Measurements from ENCODE around the gene NAXD. TPM values are rescaled to one million over a fixed set of nuclear protein-coding genes. Genes with fewer than 3 reads are reported as not detected.

NAXD gene
- total and polyA plus RNA-seq, 10 of the 15 experiments (the other 5 are each of a cell fraction or from before 2014, with no cell fraction given): 1.5 to 36.2 (median 23.8) TPM

DNA sequence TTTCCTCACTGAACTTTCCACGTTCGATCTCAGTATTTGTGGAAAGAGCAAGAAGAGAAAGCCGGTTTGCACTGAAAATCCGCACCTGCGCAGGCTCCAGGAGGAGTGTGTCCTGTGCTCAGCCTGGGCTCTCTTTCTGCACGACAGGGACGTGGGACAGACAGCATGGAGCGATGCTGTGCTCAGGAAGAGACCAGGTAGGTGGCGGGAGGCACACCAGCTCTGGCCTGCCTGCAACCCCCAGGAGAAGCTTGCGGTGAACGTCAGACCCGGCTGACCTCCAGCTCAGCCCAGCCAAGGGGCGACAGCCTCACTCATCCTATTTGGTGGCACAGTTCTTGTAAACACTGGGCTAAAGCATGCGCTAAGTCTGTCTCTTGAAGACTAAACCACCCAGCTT, 35.9 kb downstream of the NAXD start (continued):
- TF ChIP-seq, protein P1, sequence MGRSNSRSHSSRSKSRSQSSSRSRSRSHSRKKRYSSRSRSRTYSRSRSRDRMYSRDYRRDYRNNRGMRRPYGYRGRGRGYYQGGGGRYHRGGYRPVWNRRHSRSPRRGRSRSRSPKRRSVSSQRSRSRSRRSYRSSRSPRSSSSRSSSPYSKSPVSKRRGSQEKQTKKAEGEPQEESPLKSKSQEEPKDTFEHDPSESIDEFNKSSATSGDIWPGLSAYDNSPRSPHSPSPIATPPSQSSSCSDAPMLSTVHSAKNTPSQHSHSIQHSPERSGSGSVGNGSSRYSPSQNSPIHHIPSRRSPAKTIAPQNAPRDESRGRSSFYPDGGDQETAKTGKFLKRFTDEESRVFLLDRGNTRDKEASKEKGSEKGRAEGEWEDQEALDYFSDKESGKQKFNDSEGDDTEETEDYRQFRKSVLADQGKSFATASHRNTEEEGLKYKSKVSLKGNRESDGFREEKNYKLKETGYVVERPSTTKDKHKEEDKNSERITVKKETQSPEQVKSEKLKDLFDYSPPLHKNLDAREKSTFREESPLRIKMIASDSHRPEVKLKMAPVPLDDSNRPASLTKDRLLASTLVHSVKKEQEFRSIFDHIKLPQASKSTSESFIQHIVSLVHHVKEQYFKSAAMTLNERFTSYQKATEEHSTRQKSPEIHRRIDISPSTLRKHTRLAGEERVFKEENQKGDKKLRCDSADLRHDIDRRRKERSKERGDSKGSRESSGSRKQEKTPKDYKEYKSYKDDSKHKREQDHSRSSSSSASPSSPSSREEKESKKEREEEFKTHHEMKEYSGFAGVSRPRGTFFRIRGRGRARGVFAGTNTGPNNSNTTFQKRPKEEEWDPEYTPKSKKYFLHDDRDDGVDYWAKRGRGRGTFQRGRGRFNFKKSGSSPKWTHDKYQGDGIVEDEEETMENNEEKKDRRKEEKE (IDR thresholded peaks at IDR 0.05): no peak

DNA sequence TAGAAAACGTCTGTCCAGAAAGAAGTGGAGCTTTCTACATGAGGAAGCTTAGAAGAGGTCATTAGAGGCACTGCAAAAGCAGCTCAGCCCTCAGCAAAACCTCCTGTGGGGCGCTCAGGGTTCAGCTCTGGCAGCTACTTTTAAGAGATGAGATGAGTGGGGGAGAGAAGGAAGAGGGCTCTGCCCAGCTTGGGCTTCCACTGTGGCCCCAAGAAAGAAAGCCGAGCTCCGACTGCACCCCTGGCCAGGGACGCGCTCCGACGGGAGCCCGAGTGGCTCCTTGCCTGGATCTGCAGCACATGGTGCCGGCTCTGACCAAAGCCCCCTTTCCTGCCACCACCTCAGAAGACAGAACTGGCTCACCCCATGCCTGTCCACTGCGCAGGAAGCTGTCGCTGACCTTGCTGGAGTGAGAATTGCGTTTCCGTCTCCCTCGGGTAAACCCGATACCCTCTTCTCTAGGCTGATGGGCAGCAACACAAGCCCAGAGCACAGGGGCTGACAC, 36.4 kb downstream of the NAXD start:
- H3K4me1 ChIP-seq (ENCODE audit: control insufficient read depth, insufficient read depth, low read length): peaks cover 17% of the 10 kb centered on the region
- peak; percentile 37; the same call in 1 of the 2 replicates for TF ChIP-seq POLR2A (IDR thresholded peaks at IDR 0.05; ENCODE audit: low read depth, low read length)
- no peak for TF ChIP-seq POU2F2 (IDR thresholded peaks at IDR 0.05; ENCODE audit: borderline replicate concordance, low read depth, low read length)
- H3K9me3 ChIP-seq (replicated peaks; ENCODE audit: control insufficient read depth, insufficient read depth, low read length): no peaks in the 10 kb centered on the region
- H2AFZ ChIP-seq (ENCODE audit: control insufficient read depth, low read depth, low read length): no peak overlapping the region
- no peak overlapping the region for H3K27ac ChIP-seq (ENCODE audit: control insufficient read depth, insufficient read depth)
- SMC1A ChIA-PET (ENCODE audit: uncharacterized antibody, unreplicated experiment): interaction anchor here (0.8 to 1.3 kb wide), 3 partner anchors 13 to 197 kb away, joined by 3 to 4 read pairs (median 3); no protein-coding TSS in a partner anchor
- H4K20me1 ChIP-seq (ENCODE audit: control insufficient read depth, insufficient read depth): no peaks in the 10 kb centered on the region
- H3K79me2 ChIP-seq (ENCODE audit: control insufficient read depth, insufficient read depth, low read length): no peaks in the 10 kb centered on the region; the same call in 1 of the 2 replicates
- CTCF ChIA-PET: interaction anchor here (0.7 to 1.2 kb wide), 3 partner anchors 9 to 32 kb away, joined by 3 read pairs; no protein-coding TSS in a partner anchor
- no peak overlapping the region for H3K4me3 ChIP-seq
- H3K4me2 ChIP-seq (ENCODE audit: control insufficient read depth, insufficient read depth): no peak overlapping the region
- in situ Hi-C loops (cut with MboI): no loop called here
- H3K36me3 ChIP-seq (ENCODE audit: control insufficient read depth in 2 of 2, insufficient read depth in 2 of 2, low read length in 1 of 2): peaks cover 22 to 29% of the 10 kb centered on the region in 2 experiments
- BruUV-seq (replicated peaks): no TSS peak
- intact Hi-C loops (cut with micrococcal nuclease; ENCODE audit: unreplicated experiment): no loop called here
- POLR2A ChIA-PET: interaction anchor here (0.7 to 1.2 kb wide), 2 partner anchors 9 to 14 kb away, joined by 3 to 4 read pairs; no protein-coding TSS in a partner anchor
- ATAC-seq: no peak
- WGBS (ENCODE audit: insufficient coverage, insufficient replicate concordance, low lambda C conversion rate, missing lambda C conversion rate): 92% methylated on average over 16 of the region's 16 CpGs
- no peak for FAIRE-seq
- RAD21 ChIA-PET (ENCODE audit: unreplicated experiment): interaction anchor here (1.0 kb wide), 1 partner anchor 58 kb away, joined by 3 read pairs; no protein-coding TSS in a partner anchor
- no peak overlapping the region for H3K9ac ChIP-seq (ENCODE audit: control insufficient read depth, insufficient read depth, low read length)
- DNase-seq (ENCODE audit: low read depth, low spot score): no peak
- no peaks in the 10 kb centered on the region for H3K27me3 ChIP-seq (replicated peaks in 1 of 2; ENCODE audit: control insufficient read depth in 2 of 2, insufficient read depth in 2 of 2, low read length in 1 of 2)
